HEK293 (cell line): ENCODE results near the gene ATG10.

Experiments used
- SP3 ChIP-seq: fragments of 450-650 bp; formaldehyde crosslinking; IDR thresholded peaks from 2 replicates; pipeline ENCODE4 v1.5.1; 2016; ENCODE audit warnings: missing biosample characterization, missing genetic modification characterization
- ZNF19 ChIP-seq: fragments of 450-650 bp; formaldehyde crosslinking; IDR thresholded peaks from 2 replicates; pipeline ENCODE4; 2016; ENCODE audit warnings: missing biosample characterization, missing genetic modification characterization, low read depth

- no peak for TF ChIP-seq SP3 (tag by site-specific recombination)
- no peak for TF ChIP-seq ZNF19 (tag by site-specific recombination)
Measured at GRCh38 chr5:82222597-82223574, 251.1 kb downstream of the ATG10 start.
